ENCODE data around the gene NCOA5. TPM values are rescaled to one million over a fixed set of nuclear protein-coding genes. Genes with fewer than 3 reads are reported as not detected.

Gene NCOA5
- total RNA-seq, 1 experiment from 2014 or later = 16.5 TPM

GRCh38 chr20:46065006-46065405 is 24.8 kb downstream of the NCOA5 start (continued):
- no peak for TF ChIP-seq ELF4 (CRISPR knock-in tag; IDR thresholded peaks at IDR 0.05; ENCODE audit: low read depth)
- TF ChIP-seq HMGXB4 (CRISPR knock-in tag; IDR thresholded peaks at IDR 0.05) = no peak
- no peak for TF ChIP-seq ATF1 (CRISPR knock-in tag; IDR thresholded peaks at IDR 0.05)

DNA sequence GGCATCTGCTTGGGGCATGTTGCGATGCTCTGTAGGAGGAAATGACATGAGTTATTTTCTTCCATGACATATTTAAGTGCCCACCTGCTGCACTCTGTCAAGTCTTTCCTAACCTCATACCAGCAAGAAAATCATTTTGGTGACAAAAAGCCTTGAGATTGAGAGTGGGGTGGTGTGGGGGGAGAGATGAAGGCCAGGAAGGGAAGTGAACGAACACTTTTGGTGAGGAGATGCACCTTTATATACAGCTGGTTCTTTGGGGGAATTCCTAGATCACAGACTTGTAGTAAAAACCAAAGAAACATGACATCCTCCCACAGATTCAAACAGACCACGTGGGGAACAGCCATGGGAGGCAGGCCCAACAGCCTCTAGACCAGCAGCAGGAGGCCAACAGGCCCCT is 26.1 kb downstream of the NCOA5 start:
- TF ChIP-seq EMX1 (CRISPR knock-in tag; IDR thresholded peaks at IDR 0.05) (no peak), MLX (CRISPR knock-in tag; IDR thresholded peaks at IDR 0.05) (no peak), IRF2 (CRISPR knock-in tag; IDR thresholded peaks at IDR 0.05; ENCODE audit: borderline replicate concordance, low read depth) (no peak), RORB (CRISPR knock-in tag; IDR thresholded peaks at IDR 0.05) (no peak), GRHL2 (CRISPR knock-in tag; IDR thresholded peaks at IDR 0.05; ENCODE audit: insufficient replicate concordance, severe bottlenecking) (no peak)
- TF ChIP-seq, protein P1, sequence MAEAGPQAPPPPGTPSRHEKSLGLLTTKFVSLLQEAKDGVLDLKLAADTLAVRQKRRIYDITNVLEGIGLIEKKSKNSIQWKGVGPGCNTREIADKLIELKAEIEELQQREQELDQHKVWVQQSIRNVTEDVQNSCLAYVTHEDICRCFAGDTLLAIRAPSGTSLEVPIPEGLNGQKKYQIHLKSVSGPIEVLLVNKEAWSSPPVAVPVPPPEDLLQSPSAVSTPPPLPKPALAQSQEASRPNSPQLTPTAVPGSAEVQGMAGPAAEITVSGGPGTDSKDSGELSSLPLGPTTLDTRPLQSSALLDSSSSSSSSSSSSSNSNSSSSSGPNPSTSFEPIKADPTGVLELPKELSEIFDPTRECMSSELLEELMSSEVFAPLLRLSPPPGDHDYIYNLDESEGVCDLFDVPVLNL (CRISPR knock-in tag; IDR thresholded peaks at IDR 0.05; ENCODE audit: borderline replicate concordance, low read depth) = no peak
- Mint-ChIP-seq H3K4me1 (peaks cover 27% of the 10 kb centered on the region), H3K36me3 (peaks cover 63% of the 10 kb centered on the region), H3K27ac (peak overlapping the region; percentile 2; the same call in 1 of the 2 replicates), H3K4me3 (no peak overlapping the region), H3K9me3 (no peaks in the 10 kb centered on the region), H3K27me3 (ENCODE audit: low read depth) (peaks cover 14% of the 10 kb centered on the region)
- POLR2A ChIA-PET = no interaction called here
- DNase-seq (ENCODE audit: low spot score) (no peak), ATAC-seq (no peak)
- CTCF ChIA-PET = no interaction called here

- ATAC-seq (no peak), DNase-seq (ENCODE audit: low spot score) (no peak)
- H3K36me3 Mint-ChIP-seq = peaks cover 58% of the 10 kb centered on the region
- peak overlapping the region; percentile 2; the same call in 1 of the 2 replicates for H3K27ac Mint-ChIP-seq
- peaks cover 18% of the 10 kb centered on the region for H3K27me3 Mint-ChIP-seq (ENCODE audit: low read depth)
- peaks cover 29% of the 10 kb centered on the region for H3K4me1 Mint-ChIP-seq
- ChIA-PET CTCF (no interaction called here), POLR2A (no interaction called here)
- H3K4me3 Mint-ChIP-seq = no peak overlapping the region
- H3K9me3 Mint-ChIP-seq = no peaks in the 10 kb centered on the region
- TF ChIP-seq ZNF425 (CRISPR knock-in tag; conservative IDR thresholded peaks at IDR 0.05) (no peak), SMAD4 (CRISPR knock-in tag; IDR thresholded peaks at IDR 0.05) (no peak), FOXJ3 (CRISPR knock-in tag; IDR thresholded peaks at IDR 0.05; ENCODE audit: borderline replicate concordance) (no peak), NR3C1 (CRISPR knock-in tag; conservative IDR thresholded peaks at IDR 0.05; ENCODE audit: low read depth) (no peak), ATF3 (CRISPR knock-in tag; conservative IDR thresholded peaks at IDR 0.05) (no peak), TEAD4 (CRISPR knock-in tag; IDR thresholded peaks at IDR 0.05) (no peak), PRDM15 (CRISPR knock-in tag; IDR thresholded peaks at IDR 0.05) (no peak), ZNF138 (CRISPR knock-in tag; conservative IDR thresholded peaks at IDR 0.05) (no peak), ZNF423 (CRISPR knock-in tag; IDR thresholded peaks at IDR 0.05) (no peak), MAX (CRISPR knock-in tag; IDR thresholded peaks at IDR 0.05) (no peak), CTCF (IDR thresholded peaks at IDR 0.05) (no peak), CREM (CRISPR knock-in tag; IDR thresholded peaks at IDR 0.05) (no peak)
- TF ChIP-seq, protein P2, sequence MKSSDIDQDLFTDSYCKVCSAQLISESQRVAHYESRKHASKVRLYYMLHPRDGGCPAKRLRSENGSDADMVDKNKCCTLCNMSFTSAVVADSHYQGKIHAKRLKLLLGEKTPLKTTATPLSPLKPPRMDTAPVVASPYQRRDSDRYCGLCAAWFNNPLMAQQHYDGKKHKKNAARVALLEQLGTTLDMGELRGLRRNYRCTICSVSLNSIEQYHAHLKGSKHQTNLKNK (CRISPR knock-in tag; IDR thresholded peaks at IDR 0.05) = no peak
Measured at GRCh38 chr20:46063151-46063550, 26.6 kb downstream of the NCOA5 start.
